NCI-H2171 treated with DMSO at 0.1 percent for 48 hours (cell line): ENCODE data around the gene SETX.

Experiments
- DNase-seq: peaks from one replicate; lab custom pipeline; 2025; lab: John Stamatoyannopoulos, UW

The SETX gene

GRCh38 chr9:132351404-132352045, 3.3 kb downstream of the SETX start:
- no peak for DNase-seq

GRCh38 chr9:132350861-132351315, 3.9 kb downstream of the SETX start:
- no peak for DNase-seq

GRCh38 chr9:132348676-132349075, 6.1 kb downstream of the SETX start:
- no peak for DNase-seq

GRCh38 chr9:132346177-132346576, 8.6 kb downstream of the SETX start:
- no peak for DNase-seq

GRCh38 chr9:132341177-132341840, 13.5 kb downstream of the SETX start:
- peak; percentile 44 for DNase-seq

- DNase-seq = no peak
Measured at GRCh38 chr9:132334364-132334763, 20.4 kb downstream of the SETX start.

- no peak for DNase-seq
Measured at GRCh38 chr9:132333556-132333955, 21.2 kb downstream of the SETX start.

- no peak for DNase-seq
Measured at GRCh38 chr9:132328580-132328979, 26.2 kb downstream of the SETX start.

GRCh38 chr9:132327537-132327936, 27.2 kb downstream of the SETX start:
- no peak for DNase-seq

- DNase-seq = no peak
Measured at GRCh38 chr9:132324425-132324824, 30.4 kb downstream of the SETX start.

GRCh38 chr9:132319421-132320110, 35.2 kb downstream of the SETX start:
- DNase-seq = no peak

- DNase-seq = no peak
Measured at GRCh38 chr9:132312873-132313272, 41.9 kb downstream of the SETX start.

- no peak for DNase-seq
Measured at GRCh38 chr9:132312426-132312825, 42.4 kb downstream of the SETX start.

- DNase-seq = no peak
Measured at GRCh38 chr9:132311978-132312377, 42.8 kb downstream of the SETX start.

GRCh38 chr9:132309056-132309455, 45.7 kb downstream of the SETX start:
- DNase-seq = no peak

- DNase-seq = no peak
Measured at GRCh38 chr9:132301521-132301920, 53.3 kb downstream of the SETX start.

GRCh38 chr9:132299221-132299620, 55.6 kb downstream of the SETX start:
- no peak for DNase-seq

GRCh38 chr9:132295181-132295580, 59.6 kb downstream of the SETX start:
- no peak for DNase-seq

- DNase-seq = no peak
Measured at GRCh38 chr9:132293145-132293721, 61.6 kb downstream of the SETX start.

- no peak for DNase-seq
Measured at GRCh38 chr9:132288966-132289365, 65.8 kb downstream of the SETX start.

GRCh38 chr9:132288361-132288760, 66.4 kb downstream of the SETX start:
- DNase-seq = no peak

GRCh38 chr9:132287256-132287760, 67.5 kb downstream of the SETX start:
- no peak for DNase-seq

GRCh38 chr9:132283863-132284262, 70.9 kb downstream of the SETX start:
- no peak for DNase-seq
